NB4 (cell line): ENCODE results near the gene TSPAN11.

Source experiments
- MYC ChIP-seq: IDR thresholded peaks from 2 replicates; pipeline ENCODE4 v1.6.1; 2011; ENCODE audit warnings: low read depth, low read length
- POLR2A ChIP-seq: IDR thresholded peaks from 2 replicates; pipeline ENCODE4 v1.6.1; 2011; ENCODE audit warnings: mild to moderate bottlenecking; ENCODE audit not compliant: insufficient read length; ENCODE audit errors: extremely low read depth
- TF ChIP-seq, protein P1 (sequence below): IDR thresholded peaks from one replicate; pipeline ENCODE4 v1.5.1; 2012; ENCODE audit warnings: low read depth, low read length

DNA sequence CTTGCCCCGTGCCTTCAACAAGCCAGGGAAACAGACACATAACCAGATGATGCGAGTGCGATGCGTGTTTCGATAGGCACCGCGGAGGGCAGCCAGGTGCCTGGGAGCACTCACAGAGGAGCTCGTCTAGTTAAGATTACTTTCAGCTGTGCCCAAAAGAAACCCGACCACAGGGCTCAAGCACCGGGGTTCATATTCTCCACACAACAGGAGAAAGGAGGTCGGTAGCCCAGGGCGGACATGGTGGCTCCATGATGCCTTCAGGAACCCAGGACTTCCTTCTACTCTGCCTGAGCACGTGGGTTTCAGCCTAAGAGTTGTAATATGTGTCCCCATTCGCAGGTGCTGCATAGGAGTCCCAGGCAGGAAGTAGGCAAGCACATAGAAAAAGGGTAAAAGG is 93.4 kb downstream of the TSPAN11 start:
- TF ChIP-seq, protein P1, sequence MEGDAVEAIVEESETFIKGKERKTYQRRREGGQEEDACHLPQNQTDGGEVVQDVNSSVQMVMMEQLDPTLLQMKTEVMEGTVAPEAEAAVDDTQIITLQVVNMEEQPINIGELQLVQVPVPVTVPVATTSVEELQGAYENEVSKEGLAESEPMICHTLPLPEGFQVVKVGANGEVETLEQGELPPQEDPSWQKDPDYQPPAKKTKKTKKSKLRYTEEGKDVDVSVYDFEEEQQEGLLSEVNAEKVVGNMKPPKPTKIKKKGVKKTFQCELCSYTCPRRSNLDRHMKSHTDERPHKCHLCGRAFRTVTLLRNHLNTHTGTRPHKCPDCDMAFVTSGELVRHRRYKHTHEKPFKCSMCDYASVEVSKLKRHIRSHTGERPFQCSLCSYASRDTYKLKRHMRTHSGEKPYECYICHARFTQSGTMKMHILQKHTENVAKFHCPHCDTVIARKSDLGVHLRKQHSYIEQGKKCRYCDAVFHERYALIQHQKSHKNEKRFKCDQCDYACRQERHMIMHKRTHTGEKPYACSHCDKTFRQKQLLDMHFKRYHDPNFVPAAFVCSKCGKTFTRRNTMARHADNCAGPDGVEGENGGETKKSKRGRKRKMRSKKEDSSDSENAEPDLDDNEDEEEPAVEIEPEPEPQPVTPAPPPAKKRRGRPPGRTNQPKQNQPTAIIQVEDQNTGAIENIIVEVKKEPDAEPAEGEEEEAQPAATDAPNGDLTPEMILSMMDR = no peak
- TF ChIP-seq POLR2A (no peak), MYC (no peak)
